B cell (primary cell): ENCODE measurements around the gene ATXN7. TPM values are rescaled to one million over a fixed set of nuclear protein-coding genes. Genes with fewer than 3 reads are reported as not detected.

Experiments
- ATAC-seq: fragments of 200-7000 bp; cut with Tn5 transposase; one replicate; pipeline ENCODE4 v1.10.0; 2021; ENCODE audit warnings: low read depth, mild to moderate bottlenecking, moderate number of reproducible peaks, moderate library complexity
- CTCF ChIA-PET: fragments of 350-600 bp; sonication (Branson Sonifier 250); formaldehyde crosslinking; loops from one replicate; lab custom pipeline; 2021; ENCODE audit warnings: antibody characterized with exemption, inconsistent platforms; lab: Charles Lee
- POLR2A ChIA-PET: fragments of 350-600 bp; sonication (Branson Sonifier 250); formaldehyde crosslinking; loops from one replicate; lab custom pipeline; 2021; ENCODE audit warnings: antibody characterized with exemption; lab: Charles Lee
- DNase-seq: peaks from one replicate; pipeline ENCODE4 v3.0.0; 2013
- H2AFZ ChIP-seq: 2 replicates; pipeline ENCODE4 v1.6.1; 2012; ENCODE audit warnings: mild to moderate bottlenecking, low read depth, low read length; ENCODE audit not compliant: insufficient read depth, poor library complexity, severe bottlenecking
- H3K27ac ChIP-seq, 2 donors: 1 replicate in 1 of 2; 2 replicates in 1 of 2; pipeline ENCODE4 v1.5.1; 2012 to 2013; ENCODE audit warnings: low read length in 2 of 2, mild to moderate bottlenecking in 2 of 2, moderate library complexity in 1 of 2
- H3K27me3 ChIP-seq, 4 experiments: fragments of 200-600 bp in 1 of 4; sonication (generic) in 1 of 4; replicated peaks in 1 of 4; 1 replicate in 2 of 4; 2 replicates in 2 of 4; pipeline versions ENCODE4 v1.6.1 to v1.7.0; 2013 to 2016; ENCODE audit warnings: low read length in 3 of 4, mild to moderate bottlenecking in 2 of 4, mixed read lengths in 1 of 4, moderate library complexity in 1 of 4; ENCODE audit not compliant: insufficient read depth in 4 of 4, control insufficient read depth in 3 of 4; ENCODE audit errors: control extremely low read depth in 1 of 4
- H3K36me3 ChIP-seq, 2 experiments: replicated peaks in 1 of 2; 1 replicate in 1 of 2; 2 replicates in 1 of 2; pipeline versions ENCODE4 v1.6.1 to v1.7.1; 2013; ENCODE audit warnings: low read length in 1 of 2; ENCODE audit not compliant: insufficient read depth in 2 of 2, control insufficient read depth in 1 of 2; ENCODE audit errors: control extremely low read depth in 1 of 2, extremely low read depth in 1 of 2
- H3K4me1 ChIP-seq, 2 donors: fragments of 200-600 bp in 1 of 2; sonication (generic) in 1 of 2; 1 replicate in 1 of 2; 2 replicates in 1 of 2; pipeline versions ENCODE4 v1.5.1 to v1.6.1; 2013 to 2017; ENCODE audit warnings: low read length in 2 of 2; ENCODE audit not compliant: control insufficient read depth in 2 of 2, insufficient read depth in 2 of 2
- H3K4me2 ChIP-seq: replicated peaks from 2 replicates; pipeline ENCODE3; 2012; ENCODE audit warnings: mild to moderate bottlenecking, low read depth, low read length; ENCODE audit not compliant: poor library complexity, severe bottlenecking
- H3K4me3 ChIP-seq, 5 experiments: fragments of 200-600 bp in 1 of 5; sonication (generic) in 1 of 5; 1 replicate in 3 of 5; 2 replicates in 2 of 5; pipeline versions ENCODE4 v1.5.1 to v1.7.0; 2011 to 2016; ENCODE audit warnings: low read length in 4 of 5, mild to moderate bottlenecking in 4 of 5, low read depth in 2 of 5, control low read depth in 1 of 5, moderate library complexity in 1 of 5; ENCODE audit not compliant: insufficient read depth in 1 of 5; ENCODE audit errors: control extremely low read depth in 1 of 5, extremely low read depth in 1 of 5
- H3K79me2 ChIP-seq: fragments of 200-600 bp; sonication (generic); one replicate; pipeline ENCODE4 v1.6.0; 2016; ENCODE audit warnings: low read length; ENCODE audit not compliant: control insufficient read depth, insufficient read depth
- H3K9ac ChIP-seq: fragments of 200-600 bp; sonication (generic); 2 replicates; pipeline ENCODE4 v1.6.1; 2017; ENCODE audit warnings: mild to moderate bottlenecking, low read length, moderate library complexity
- H3K9me3 ChIP-seq, 3 donors: one replicate each; pipeline versions ENCODE4 v1.6.1 to v1.7.1; 2013; ENCODE audit warnings: low read length in 2 of 3; ENCODE audit not compliant: control insufficient read depth in 2 of 3, insufficient read depth in 1 of 3; ENCODE audit errors: control extremely low read depth in 1 of 3
- H4K20me1 ChIP-seq: 2 replicates; pipeline ENCODE4 v1.6.0; 2012; ENCODE audit warnings: mild to moderate bottlenecking, low read length; ENCODE audit not compliant: insufficient read depth, control insufficient read depth, poor library complexity, severe bottlenecking
- H3K27ac Mint-ChIP-seq: one replicate; pipeline ENCODE4 v1.8.0; 2021; ENCODE audit warnings: mixed read lengths
- H3K27me3 Mint-ChIP-seq: one replicate; pipeline ENCODE4 v1.8.0; 2021; ENCODE audit warnings: mixed read lengths
- H3K4me1 Mint-ChIP-seq: one replicate; pipeline ENCODE4 v1.8.0; 2021; ENCODE audit warnings: mixed read lengths
- H3K4me3 Mint-ChIP-seq: one replicate; pipeline ENCODE4 v1.8.0; 2021; ENCODE audit warnings: mixed read lengths
- H3K9me3 Mint-ChIP-seq: one replicate; pipeline ENCODE4 v1.8.0; 2022; ENCODE audit warnings: mixed read lengths; ENCODE audit not compliant: insufficient read depth
- EZH2 ChIP-seq: IDR thresholded peaks from 2 replicates; pipeline ENCODE4 v1.6.1; 2012; ENCODE audit warnings: borderline replicate concordance, low read depth, mild to moderate bottlenecking, moderate library complexity, low read length; ENCODE audit not compliant: insufficient read depth, poor library complexity, severe bottlenecking
- WGBS: methylation state at CpG from one replicate; pipeline ENCODE4 v1.1.5; 2013; ENCODE audit warnings: missing lambda C conversion rate; ENCODE audit not compliant: insufficient coverage; 5-methylcytosine and 5-hydroxymethylcytosine counted together
- intact Hi-C: fragments of 100-400 bp; cut with micrococcal nuclease; formaldehyde crosslinking; loops from one replicate; pipeline ENCODE4 v1.10.0; 2022
- polyA plus RNA-seq: library from polyadenylated mRNA; depleted of rRNA; stranded (reverse); fragments of >200 nt; gene quantifications from 2 replicates; pipeline ENCODE4 v1.2.3, GENCODE V29; 2012
- total RNA-seq, 2 donors: library from RNA; stranded (reverse); fragments of 120-200 nt in 1 of 2; gene quantifications; 1 replicate in 1 of 2; 2 replicates in 1 of 2; pipeline versions ENCODE4 v1.2.3 to v1.2.4, GENCODE V29; 2013 to 2022
- TF ChIP-seq, protein P1 (sequence below): fragments of 200-600 bp; IDR thresholded peaks from one replicate; pipeline ENCODE4 v1.8.0; 2022; ENCODE audit warnings: antibody characterized with exemption, mild to moderate bottlenecking

ATXN7 gene
- total and polyA plus RNA-seq, 2 donors (not counting 1 experiment from before 2014, with no cell fraction given): 18.1 to 74.3 TPM

DNA sequence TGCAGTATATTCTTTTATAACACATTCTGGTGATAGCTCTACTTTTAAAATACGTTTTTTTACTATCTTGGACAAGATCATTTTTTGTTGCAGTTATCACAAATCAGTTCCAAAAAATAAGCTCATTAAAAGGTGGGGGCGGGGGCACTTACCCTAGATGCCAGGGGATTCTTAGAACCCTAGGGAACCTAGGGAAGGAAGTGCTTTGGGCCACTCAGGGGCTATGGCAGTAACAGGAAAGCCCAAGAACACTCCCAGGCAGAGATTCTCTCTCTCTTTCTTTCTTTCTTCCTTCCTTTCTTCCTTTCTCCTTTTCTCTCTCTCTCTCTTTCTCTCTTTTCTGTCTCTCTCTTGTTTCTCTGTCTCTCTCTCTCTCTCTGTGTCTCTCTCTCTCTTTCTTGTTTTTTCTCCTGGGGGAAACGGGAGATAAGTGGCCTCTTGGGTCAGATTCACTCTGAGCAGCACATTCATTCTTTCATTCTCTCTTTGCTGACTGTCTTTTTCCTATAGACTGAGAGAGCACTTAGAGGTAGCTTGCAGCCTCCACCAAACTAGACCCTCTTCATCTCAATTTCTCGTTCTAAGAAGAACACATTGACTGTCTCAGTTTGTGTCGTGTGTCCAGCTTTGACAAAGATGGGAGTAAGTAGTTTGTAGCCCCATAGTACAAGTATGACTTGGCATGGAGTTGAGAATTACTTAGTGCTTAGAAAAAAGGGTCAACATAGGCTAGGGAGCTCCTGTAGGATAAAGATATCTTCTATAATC lies 31.9 kb downstream of the ATXN7 start:
- Mint-ChIP-seq H3K27ac (no peak overlapping the region), H3K4me1 (peaks cover 57% of the 10 kb centered on the region), H3K4me3 (no peak overlapping the region), H3K27me3 (no peaks in the 10 kb centered on the region), H3K9me3 (no peaks in the 10 kb centered on the region)
- TF ChIP-seq, protein P1, sequence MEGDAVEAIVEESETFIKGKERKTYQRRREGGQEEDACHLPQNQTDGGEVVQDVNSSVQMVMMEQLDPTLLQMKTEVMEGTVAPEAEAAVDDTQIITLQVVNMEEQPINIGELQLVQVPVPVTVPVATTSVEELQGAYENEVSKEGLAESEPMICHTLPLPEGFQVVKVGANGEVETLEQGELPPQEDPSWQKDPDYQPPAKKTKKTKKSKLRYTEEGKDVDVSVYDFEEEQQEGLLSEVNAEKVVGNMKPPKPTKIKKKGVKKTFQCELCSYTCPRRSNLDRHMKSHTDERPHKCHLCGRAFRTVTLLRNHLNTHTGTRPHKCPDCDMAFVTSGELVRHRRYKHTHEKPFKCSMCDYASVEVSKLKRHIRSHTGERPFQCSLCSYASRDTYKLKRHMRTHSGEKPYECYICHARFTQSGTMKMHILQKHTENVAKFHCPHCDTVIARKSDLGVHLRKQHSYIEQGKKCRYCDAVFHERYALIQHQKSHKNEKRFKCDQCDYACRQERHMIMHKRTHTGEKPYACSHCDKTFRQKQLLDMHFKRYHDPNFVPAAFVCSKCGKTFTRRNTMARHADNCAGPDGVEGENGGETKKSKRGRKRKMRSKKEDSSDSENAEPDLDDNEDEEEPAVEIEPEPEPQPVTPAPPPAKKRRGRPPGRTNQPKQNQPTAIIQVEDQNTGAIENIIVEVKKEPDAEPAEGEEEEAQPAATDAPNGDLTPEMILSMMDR: no peak
- TF ChIP-seq EZH2: no peak
- Histone ChIP-seq H3K27me3 (no peaks in the 10 kb centered on the region), H4K20me1 (peaks cover 33% of the 10 kb centered on the region), H3K9ac (no peak overlapping the region), H3K9me3 (no peaks in the 10 kb centered on the region), H3K36me3 (peaks cover 7 to 24% of the 10 kb centered on the region in 2 experiments), H2AFZ (no peak overlapping the region), H3K4me3 (no peak overlapping the region), H3K79me2 (peaks cover 61% of the 10 kb centered on the region), H3K4me1 (peaks cover 9 to 11% of the 10 kb centered on the region in 2 donors), H3K4me2 (no peak overlapping the region), H3K27ac (peak overlapping the region in 1 of 2 donors; percentile 27)
- ChIA-PET POLR2A (no interaction called here), CTCF (no interaction called here)
- 80% methylated on average over 1 of the region's 5 CpGs for WGBS
- DNase-seq (no peak), ATAC-seq (no peak)
- intact Hi-C loops: no loop called here

DNA sequence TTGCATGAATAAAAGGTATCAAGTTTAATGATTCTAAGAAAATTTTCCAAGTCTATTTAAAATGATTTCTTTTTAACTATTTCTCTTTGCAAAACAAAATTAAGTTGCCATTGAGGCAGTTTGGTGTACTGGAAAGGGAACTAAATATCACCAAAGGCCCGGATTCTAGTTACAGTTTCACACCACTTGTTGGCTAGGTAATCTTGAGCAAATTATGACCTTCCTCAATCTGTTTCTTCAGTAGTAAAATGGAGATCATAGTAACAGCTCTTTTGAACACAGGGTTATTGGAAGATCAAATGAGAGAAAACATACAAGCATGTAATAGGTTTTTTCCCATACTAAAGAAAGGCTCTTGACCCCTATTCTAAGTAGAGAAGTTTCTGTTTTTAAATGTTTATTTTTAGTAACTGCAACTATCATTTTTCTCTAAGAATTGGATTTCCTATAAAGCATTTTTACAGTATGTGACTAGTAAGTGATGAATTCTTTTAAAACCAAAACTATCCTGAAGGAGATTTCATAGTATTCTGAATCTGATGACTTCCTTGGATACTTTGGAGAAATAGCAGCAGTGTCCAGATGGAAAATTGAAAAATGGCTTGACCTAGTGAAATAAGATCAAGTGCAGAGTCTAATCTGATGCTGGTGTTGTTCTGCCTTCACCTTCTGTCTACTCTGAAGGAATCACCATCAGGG lies 32.8 kb downstream of the ATXN7 start:
- no CpG with 5 or more reads among the region's 1 CpG for WGBS
- H2AFZ ChIP-seq: no peak overlapping the region
- intact Hi-C loops: no loop called here
- no peak overlapping the region for H3K4me2 ChIP-seq
- Mint-ChIP-seq H3K9me3 (no peaks in the 10 kb centered on the region), H3K27me3 (no peaks in the 10 kb centered on the region), H3K27ac (no peak overlapping the region), H3K4me1 (peaks cover 55% of the 10 kb centered on the region), H3K4me3 (no peak overlapping the region)
- H3K9ac ChIP-seq: no peak overlapping the region
- ChIA-PET POLR2A (no interaction called here), CTCF (interaction anchor here (1.2 kb wide), 1 partner anchor 98 kb away, joined by 4 read pairs; no protein-coding TSS in a partner anchor)
- peak; percentile 22 for DNase-seq
- no peaks in the 10 kb centered on the region for H3K27me3 ChIP-seq
- H3K79me2 ChIP-seq: peaks cover 64% of the 10 kb centered on the region
- no peak overlapping the region for H3K4me3 ChIP-seq
- peaks cover 5 to 25% of the 10 kb centered on the region in 2 experiments for H3K36me3 ChIP-seq
- peaks cover 0 to under 1% (median 0%) of the 10 kb centered on the region in 3 donors for H3K9me3 ChIP-seq
- H3K4me1 ChIP-seq: peaks cover 9 to 11% of the 10 kb centered on the region in 2 donors
- peak overlapping the region in 1 of 2 donors; percentile 42 for H3K27ac ChIP-seq
- TF ChIP-seq, protein P1: no peak
- no peak for TF ChIP-seq EZH2
- peaks cover 36% of the 10 kb centered on the region for H4K20me1 ChIP-seq
- ATAC-seq: no peak
